ENCODE measurements around the gene LIG1. TPM values are rescaled to one million over a fixed set of nuclear protein-coding genes. Genes with fewer than 3 reads are reported as not detected.
"Not testable (repeated sequence)": the region's sequence is repeated elsewhere in the genome, so short reads cannot be mapped to it uniquely, and the experiment has no call there.

LIG1 gene
- total RNA-seq, 2 donors from 2014 or later = 5.8 to 7.4 TPM

DNA sequence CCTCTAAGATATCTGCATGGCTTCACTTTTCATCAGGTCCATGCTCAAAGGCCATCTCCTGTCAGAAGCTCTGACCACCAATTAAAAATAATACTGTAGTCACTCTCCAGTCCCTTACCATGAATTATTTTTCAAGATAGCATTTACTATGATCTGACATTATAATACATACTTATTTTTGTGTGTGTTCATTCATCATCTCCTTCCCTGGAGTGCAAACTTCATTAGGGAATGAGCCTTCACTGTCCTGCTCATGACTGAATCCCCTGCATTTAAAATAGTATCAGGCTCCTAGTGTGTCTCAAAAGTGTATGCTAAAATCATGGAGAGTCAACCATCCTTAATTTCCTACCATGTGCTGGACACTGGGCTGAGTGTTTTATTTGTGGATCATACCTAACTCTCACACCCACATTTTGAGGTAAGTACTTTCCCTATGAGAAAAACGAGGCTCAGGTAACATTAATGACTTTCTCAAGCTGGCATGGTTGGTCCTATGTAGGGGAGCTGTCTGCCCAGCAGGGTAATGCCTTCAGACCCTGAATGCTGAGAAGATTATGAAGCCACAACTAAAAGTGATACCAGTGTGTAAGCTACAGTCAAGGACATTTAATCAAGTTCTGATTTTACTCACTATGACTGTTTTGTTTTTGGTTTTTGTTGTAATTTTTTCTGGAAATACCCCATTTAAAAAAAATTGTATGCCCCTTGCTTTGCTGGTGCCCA is 75.9 kb downstream of the LIG1 start:
- ATAC-seq (no peak), DNase-seq (no peak)
- intact Hi-C loops (cut with DNase I) = no loop called here

GRCh38 chr19:48091111-48091718 is 78.9 kb downstream of the LIG1 start:
- DNase-seq; intact Hi-C loops (cut with DNase I); ATAC-seq: not testable (repeated sequence)

- intact Hi-C loops (cut with DNase I) = no loop called here
- no peak for ATAC-seq
- no peak for DNase-seq
Observed at GRCh38 chr19:48090281-48090802, 79.8 kb downstream of the LIG1 start.

GRCh38 chr19:48088991-48089390 is 81.2 kb downstream of the LIG1 start:
- intact Hi-C loops (cut with DNase I); DNase-seq; ATAC-seq: not testable (repeated sequence)

DNA sequence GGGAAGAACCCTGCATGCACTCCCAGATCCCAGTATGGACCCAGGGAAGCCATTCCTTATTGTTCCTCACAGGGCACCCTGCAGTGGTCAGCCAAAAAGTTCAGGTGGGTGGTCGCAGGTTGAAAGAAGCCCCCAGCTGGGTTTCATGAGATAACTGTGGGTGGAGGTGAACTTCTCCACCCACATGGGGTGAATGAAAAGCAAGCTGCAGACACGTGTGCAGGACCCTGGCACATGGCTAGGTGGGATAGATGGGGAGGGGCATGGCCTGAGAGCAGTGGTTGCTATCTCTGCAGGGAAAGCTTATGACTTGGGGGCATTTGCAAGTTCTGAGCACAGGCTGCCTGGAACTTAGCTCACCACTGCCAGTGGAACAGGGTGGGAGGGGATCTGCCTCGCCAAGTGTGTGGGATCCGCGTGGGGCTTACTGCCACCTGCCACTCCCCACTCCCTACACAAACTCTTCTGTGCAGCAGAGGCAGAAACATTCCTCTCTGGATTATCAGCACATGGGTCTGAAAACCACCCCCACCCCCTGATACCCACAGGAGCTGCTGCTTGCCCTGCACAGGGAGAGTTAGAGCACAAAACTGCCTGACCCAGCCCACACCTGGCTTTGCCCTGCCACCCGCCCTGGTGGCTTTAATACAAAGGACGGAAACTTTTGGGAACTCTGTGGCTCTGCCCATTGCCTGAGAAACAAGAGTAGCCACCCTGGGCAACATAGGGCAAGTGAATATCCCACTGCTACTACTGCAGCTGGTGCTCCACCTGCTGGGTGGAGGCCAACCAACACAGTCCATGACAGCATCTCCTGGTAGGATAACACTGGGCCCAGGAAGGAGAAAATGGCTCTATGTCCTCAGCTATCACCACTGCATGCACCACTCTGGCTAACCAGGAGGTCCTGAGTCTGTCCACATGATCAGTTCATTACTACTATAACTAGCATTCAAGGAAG is 84.0 kb downstream of the LIG1 start:
- DNase-seq = no peak
- intact Hi-C loops (cut with DNase I) = no loop called here
- no peak for ATAC-seq

DNA sequence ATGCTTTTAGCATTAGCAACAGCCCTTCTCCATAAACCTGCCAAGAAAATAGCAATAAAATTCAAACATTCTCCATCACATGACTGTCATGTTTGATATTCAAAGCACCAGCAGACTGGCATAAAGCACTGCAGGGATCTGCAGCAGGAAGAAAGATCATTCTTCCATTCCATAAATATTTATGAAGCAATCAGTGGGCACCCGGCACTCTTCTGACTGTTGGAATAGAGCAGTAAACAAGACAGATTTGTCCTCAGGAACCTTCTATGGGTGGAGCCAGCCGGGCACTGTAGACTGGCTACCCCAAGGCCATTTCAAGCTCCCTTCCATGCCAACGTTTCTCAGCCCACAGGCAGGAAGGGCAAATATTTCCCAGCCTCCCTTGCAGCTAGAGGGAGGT is 85.1 kb downstream of the LIG1 start:
- no peak for DNase-seq

GRCh38 chr19:48081106-48081505 is 89.0 kb downstream of the LIG1 start:
- ATAC-seq (no peak), DNase-seq (no peak)
- intact Hi-C loops (cut with DNase I) = no loop called here

More for the DNA sequence above, 85.1 kb downstream of the LIG1 start:
- ATAC-seq = no peak
- intact Hi-C loops (cut with DNase I) = no loop called here

DNA sequence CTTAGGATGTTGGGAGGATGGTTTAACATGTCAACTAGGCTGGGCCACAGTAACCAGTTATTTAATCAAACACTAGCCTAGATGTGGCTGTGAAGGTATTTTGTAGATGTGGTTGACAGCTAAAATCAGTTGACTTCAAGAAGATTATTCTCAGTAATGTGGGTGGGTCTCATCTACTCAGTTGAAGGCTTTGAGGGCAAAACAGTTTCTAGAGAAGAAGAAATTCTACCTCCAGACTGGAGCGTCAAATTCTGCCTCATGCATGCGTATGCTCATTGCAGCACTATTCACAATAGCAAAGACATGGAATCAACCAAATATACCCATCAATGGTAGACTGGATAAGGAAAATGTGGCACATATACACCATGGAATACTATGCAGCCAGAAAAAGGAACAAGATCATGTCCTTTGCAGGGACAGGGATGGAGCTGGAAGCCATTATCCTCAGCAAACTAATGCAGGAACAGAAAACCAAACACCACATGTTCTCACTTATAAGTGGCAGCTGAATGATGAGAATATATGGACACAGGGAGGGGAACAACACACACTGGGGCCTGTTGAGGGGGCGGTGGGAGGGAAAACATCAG is 99.9 kb downstream of the LIG1 start:
- DNase-seq; ATAC-seq; intact Hi-C loops (cut with DNase I): not testable (repeated sequence)

GRCh38 chr19:48069435-48069834 is 100.7 kb downstream of the LIG1 start:
- no peak for ATAC-seq
- intact Hi-C loops (cut with DNase I) = no loop called here
- DNase-seq = no peak

Other genes with a start within 250 kb of the LIG1 start
- gene BSPH1, start 178.2 kb downstream of the LIG1 start, total RNA-seq = not detected
- not detected for gene ELSPBP1, start 175.7 kb downstream of the LIG1 start, total RNA-seq
- gene CABP5, start 126.3 kb downstream of the LIG1 start, total RNA-seq = not detected
- 10 to 100 TPM; 20.3 to 23.9 TPM for gene PLA2G4C, start 59.5 kb downstream of the LIG1 start, total RNA-seq
- gene ZSWIM9, start 336 bp upstream of the LIG1 start, total RNA-seq = 1 to 10 TPM; 4.6 to 6.2 TPM
- gene CARD8, start 85.6 kb upstream of the LIG1 start, total RNA-seq = 10 to 100 TPM; 33.5 to 37.4 TPM
- under 1 TPM; 0.39 to 0.74 TPM for gene ZNF114, start 99.7 kb upstream of the LIG1 start, total RNA-seq
- 10 to 100 TPM; 89.9 TPM for gene EMP3, start 155.2 kb upstream of the LIG1 start, total RNA-seq
- gene TMEM143, start 193.6 kb upstream of the LIG1 start, total RNA-seq = 10 to 100 TPM; 30.5 to 43.0 TPM
- not detected for gene SYNGR4, start 194.0 kb upstream of the LIG1 start, total RNA-seq
- 100 to 1,000 TPM in 1 of 2 donors, 10 to 100 TPM in 1; 81.4 to 103 TPM for gene KDELR1, start 221.2 kb upstream of the LIG1 start, total RNA-seq
- under 1 TPM; 0.39 to 0.47 TPM for gene GRIN2D, start 223.3 kb upstream of the LIG1 start, total RNA-seq